MM.1S (cell line): ENCODE measurements around the gene GRP.

ENCODE experiments used
- DNase-seq: peaks from one replicate; pipeline ENCODE4 v3.0.0-alpha.2; 2015
- H2AFZ ChIP-seq: fragments of 300-600 bp; sonication (generic); 2 replicates; pipeline ENCODE4 v1.6.0; 2016; ENCODE audit warnings: antibody characterized with exemption, low read length
- H3F3A ChIP-seq: fragments of 300-600 bp; sonication (generic); 2 replicates; pipeline ENCODE4 v1.6.1; 2016; ENCODE audit warnings: mild to moderate bottlenecking, antibody characterized with exemption, low read length, moderate library complexity, mixed read lengths; ENCODE audit not compliant: insufficient read depth
- H3K27ac ChIP-seq: fragments of 300-600 bp; sonication (generic); 2 replicates; pipeline ENCODE4 v1.5.1; 2016; ENCODE audit warnings: mild to moderate bottlenecking, low read length
- H3K27me3 ChIP-seq: fragments of 300-600 bp; sonication (generic); replicated peaks from 2 replicates; pipeline ENCODE4 v1.6.0; 2016; ENCODE audit warnings: low read length; ENCODE audit not compliant: insufficient read depth
- H3K36me3 ChIP-seq: fragments of 300-600 bp; sonication (generic); replicated peaks from 2 replicates; pipeline ENCODE4 v1.6.1; 2016; ENCODE audit warnings: mild to moderate bottlenecking, low read length, mixed read lengths; ENCODE audit not compliant: insufficient read depth
- H3K4me1 ChIP-seq: fragments of 300-600 bp; sonication (generic); 2 replicates; pipeline ENCODE4 v1.6.1; 2016; ENCODE audit warnings: low read length, mixed read lengths
- H3K4me2 ChIP-seq: fragments of 300-600 bp; sonication (generic); 2 replicates; pipeline ENCODE4 v1.6.0; 2016; ENCODE audit warnings: low read depth, low read length
- H3K4me3 ChIP-seq: fragments of 300-600 bp; sonication (generic); 2 replicates; pipeline ENCODE4 v1.5.1; 2016; ENCODE audit warnings: low read length, mixed read lengths
- H3K79me2 ChIP-seq: fragments of 300-600 bp; sonication (generic); 2 replicates; pipeline ENCODE4 v1.6.1; 2016; ENCODE audit warnings: mixed run types, low read length, mixed read lengths
- H3K9ac ChIP-seq: fragments of 300-600 bp; sonication (generic); 2 replicates; pipeline ENCODE4 v1.6.1; 2016; ENCODE audit warnings: low read length, mixed read lengths
- H3K9me2 ChIP-seq: fragments of 300-600 bp; sonication (generic); replicated peaks from 2 replicates; pipeline ENCODE4 v1.6.1; 2016; ENCODE audit warnings: mild to moderate bottlenecking, low read length, mixed read lengths; ENCODE audit not compliant: insufficient read depth
- H3K9me3 ChIP-seq: fragments of 300-600 bp; sonication (generic); replicated peaks from 2 replicates; pipeline ENCODE4 v1.6.1; 2016; ENCODE audit warnings: mild to moderate bottlenecking, low read length, mixed read lengths; ENCODE audit not compliant: insufficient read depth
- H4K20me1 ChIP-seq: fragments of 300-600 bp; sonication (generic); 2 replicates; pipeline ENCODE4 v1.6.1; 2016; ENCODE audit warnings: mild to moderate bottlenecking, low read length, moderate library complexity, mixed read lengths; ENCODE audit not compliant: insufficient read depth
- EZH2 ChIP-seq: fragments of 300-600 bp; sonication (generic); optimal IDR thresholded peaks from 2 replicates; pipeline ENCODE3; 2017; ENCODE audit warnings: low read depth, mild to moderate bottlenecking, antibody characterized with exemption, low read length, mixed read lengths
- EZH2phosphoT487 ChIP-seq: fragments of 300-600 bp; sonication (generic); IDR thresholded peaks from 2 replicates; pipeline ENCODE4 v1.6.1; 2018; ENCODE audit warnings: antibody characterized with exemption, low read length
- TF ChIP-seq, protein P1 (sequence below): fragments of 300-600 bp; sonication (generic); IDR thresholded peaks from 2 replicates; pipeline ENCODE4 v1.5.1; 2016; ENCODE audit warnings: antibody characterized with exemption, low read length, mixed read lengths

GRP gene

DNA sequence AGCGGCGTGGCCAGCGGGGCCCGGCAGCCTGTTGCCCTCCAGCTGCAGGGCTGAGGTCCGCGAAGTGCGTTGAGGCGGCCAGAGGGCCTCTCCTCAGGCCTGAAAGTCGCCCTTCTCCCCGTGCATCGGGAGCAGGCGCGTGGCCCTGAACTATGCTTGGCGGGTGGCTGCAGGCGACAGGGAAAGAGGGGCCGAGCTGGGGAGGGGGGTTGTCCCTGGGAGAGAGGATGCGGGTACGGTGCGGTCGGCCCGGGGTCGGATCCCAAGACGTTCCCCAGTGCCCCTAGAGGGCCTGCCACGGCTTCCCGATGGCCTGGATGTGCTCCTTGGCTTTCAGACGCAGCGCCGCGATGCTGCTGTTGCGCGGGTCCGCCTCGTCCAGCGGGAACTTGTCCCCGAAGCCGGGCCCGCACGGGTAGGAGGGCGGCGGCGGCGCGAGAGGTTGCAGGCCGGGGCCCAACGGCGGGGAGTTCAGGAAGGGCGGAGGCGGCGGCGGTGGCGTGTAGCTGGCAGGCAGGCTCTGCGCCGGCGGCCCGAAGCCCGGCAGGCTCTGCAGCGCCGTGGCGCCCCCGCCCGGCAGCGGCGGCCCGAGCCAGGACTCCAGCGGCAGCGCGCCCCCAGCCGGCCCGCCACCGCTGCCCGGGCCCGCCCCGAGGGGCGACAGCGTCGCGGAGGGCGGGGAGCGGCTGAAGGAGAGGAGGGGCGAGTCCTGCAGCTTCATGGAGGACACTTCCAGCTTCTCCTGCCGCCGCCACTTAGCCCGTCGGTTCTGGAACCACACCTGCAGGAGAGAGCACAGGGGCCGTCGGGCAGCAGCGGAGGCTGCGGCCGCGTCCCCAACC, 49.0 kb downstream of the GRP start:
- no peak for TF ChIP-seq EZH2
- TF ChIP-seq EZH2phosphoT487: no peak
- TF ChIP-seq, protein P1, sequence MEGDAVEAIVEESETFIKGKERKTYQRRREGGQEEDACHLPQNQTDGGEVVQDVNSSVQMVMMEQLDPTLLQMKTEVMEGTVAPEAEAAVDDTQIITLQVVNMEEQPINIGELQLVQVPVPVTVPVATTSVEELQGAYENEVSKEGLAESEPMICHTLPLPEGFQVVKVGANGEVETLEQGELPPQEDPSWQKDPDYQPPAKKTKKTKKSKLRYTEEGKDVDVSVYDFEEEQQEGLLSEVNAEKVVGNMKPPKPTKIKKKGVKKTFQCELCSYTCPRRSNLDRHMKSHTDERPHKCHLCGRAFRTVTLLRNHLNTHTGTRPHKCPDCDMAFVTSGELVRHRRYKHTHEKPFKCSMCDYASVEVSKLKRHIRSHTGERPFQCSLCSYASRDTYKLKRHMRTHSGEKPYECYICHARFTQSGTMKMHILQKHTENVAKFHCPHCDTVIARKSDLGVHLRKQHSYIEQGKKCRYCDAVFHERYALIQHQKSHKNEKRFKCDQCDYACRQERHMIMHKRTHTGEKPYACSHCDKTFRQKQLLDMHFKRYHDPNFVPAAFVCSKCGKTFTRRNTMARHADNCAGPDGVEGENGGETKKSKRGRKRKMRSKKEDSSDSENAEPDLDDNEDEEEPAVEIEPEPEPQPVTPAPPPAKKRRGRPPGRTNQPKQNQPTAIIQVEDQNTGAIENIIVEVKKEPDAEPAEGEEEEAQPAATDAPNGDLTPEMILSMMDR: no peak
- peak overlapping the region; percentile 33; the same call in 1 of the 2 replicates for H3K9ac ChIP-seq
- H3F3A ChIP-seq: no peaks in the 10 kb centered on the region
- H3K4me3 ChIP-seq: peak overlapping the region; percentile 63
- peaks cover 52% of the 10 kb centered on the region for H3K27me3 ChIP-seq
- no peaks in the 10 kb centered on the region for H3K79me2 ChIP-seq
- peak overlapping the region; percentile 93 for H3K4me2 ChIP-seq
- no peaks in the 10 kb centered on the region for H3K36me3 ChIP-seq
- H3K27ac ChIP-seq: no peak overlapping the region
- no peaks in the 10 kb centered on the region for H4K20me1 ChIP-seq
- no peaks in the 10 kb centered on the region for H3K9me2 ChIP-seq
- peak overlapping the region; percentile 78 for H2AFZ ChIP-seq
- peak; percentile 64 for DNase-seq
- no peaks in the 10 kb centered on the region for H3K9me3 ChIP-seq
- H3K4me1 ChIP-seq: 0 out of 2 replicates have a peak, but pooled peaks cover 4% of the 10 kb centered on the region

DNA sequence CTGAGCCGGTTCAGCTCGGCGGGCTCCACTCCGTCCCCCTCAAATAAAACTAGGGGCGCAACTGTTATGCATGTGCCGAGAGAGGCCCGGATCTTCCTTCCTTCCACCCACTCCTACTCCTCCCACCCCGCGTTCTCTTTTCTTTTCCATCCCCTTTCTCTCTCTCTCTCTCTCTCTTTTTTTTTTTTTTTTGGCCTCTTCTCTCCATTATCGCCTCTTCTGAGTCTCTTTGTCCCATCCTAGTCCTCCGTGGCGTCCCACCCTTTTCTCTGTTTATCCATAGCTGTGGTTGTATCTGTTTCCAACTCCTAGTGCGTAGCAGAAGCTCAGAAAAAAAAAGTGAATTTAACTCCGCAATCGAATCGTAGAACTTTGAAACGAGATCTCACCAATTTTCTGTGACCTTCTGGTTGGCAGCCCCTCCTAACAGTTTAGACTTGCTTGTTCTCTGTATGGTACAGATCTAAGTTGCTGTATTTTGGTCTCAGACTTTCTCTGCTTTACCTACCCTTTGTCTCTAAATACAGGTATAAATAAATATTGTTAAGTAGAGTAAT, 49.7 kb downstream of the GRP start:
- Histone ChIP-seq H3K27me3 (peaks cover 52% of the 10 kb centered on the region), H3K27ac (no peak overlapping the region), H3K4me1 (0 out of 2 replicates have a peak, but pooled peaks cover 4% of the 10 kb centered on the region), H3K9ac (no peak overlapping the region), H3K9me2 (no peaks in the 10 kb centered on the region), H3K9me3 (no peaks in the 10 kb centered on the region), H3K79me2 (no peaks in the 10 kb centered on the region), H3F3A (no peaks in the 10 kb centered on the region), H2AFZ (peak overlapping the region; percentile 51; the same call in 1 of the 2 replicates), H4K20me1 (no peaks in the 10 kb centered on the region), H3K4me2 (peak overlapping the region; percentile 47; the same call in 1 of the 2 replicates), H3K4me3 (0 out of 2 replicates have a peak overlapping the region, but pooled peaks have one; percentile 36), H3K36me3 (no peaks in the 10 kb centered on the region)
- DNase-seq: no peak
- no peak for TF ChIP-seq EZH2
- TF ChIP-seq, protein P1: no peak
- TF ChIP-seq EZH2phosphoT487: no peak

DNA sequence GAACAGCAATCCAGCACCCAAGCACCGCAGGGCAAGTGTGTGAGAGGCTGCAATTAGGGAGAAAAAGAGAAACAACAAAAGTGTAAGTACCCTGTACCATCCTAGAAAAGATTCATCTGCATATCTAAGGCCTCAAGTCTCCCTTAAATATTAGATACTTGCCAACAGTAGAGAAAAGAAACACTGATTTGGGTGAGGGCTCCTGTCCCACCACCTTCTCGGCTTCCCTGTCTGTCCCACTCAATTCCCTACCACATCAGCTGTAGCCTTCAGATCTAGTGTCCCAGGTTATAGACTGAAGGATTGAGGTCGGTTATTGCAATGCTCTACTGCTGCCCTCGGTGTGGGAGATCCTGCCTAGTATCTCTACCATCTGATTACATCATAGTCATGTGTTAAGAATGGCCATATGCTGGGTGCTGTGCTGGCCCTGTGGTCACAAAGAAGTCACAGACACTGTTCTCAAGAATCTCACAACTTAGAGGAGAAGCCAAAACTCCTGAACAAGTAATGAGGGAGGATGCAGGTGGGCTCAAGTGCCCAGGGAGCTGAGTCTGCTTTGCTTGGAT, 50.8 kb downstream of the GRP start:
- peaks cover 50% of the 10 kb centered on the region for H3K27me3 ChIP-seq

More for the DNA sequence above, 50.8 kb downstream of the GRP start:
- Histone ChIP-seq H3K4me2 (no peak overlapping the region), H3F3A (no peaks in the 10 kb centered on the region), H3K9me3 (no peaks in the 10 kb centered on the region), H3K4me1 (0 out of 2 replicates have a peak, but pooled peaks cover 4% of the 10 kb centered on the region), H4K20me1 (no peaks in the 10 kb centered on the region), H3K36me3 (no peaks in the 10 kb centered on the region), H3K79me2 (no peaks in the 10 kb centered on the region), H3K9ac (no peak overlapping the region), H3K9me2 (no peaks in the 10 kb centered on the region), H2AFZ (no peak overlapping the region), H3K4me3 (no peak overlapping the region), H3K27ac (no peak overlapping the region)
- no peak for DNase-seq
- TF ChIP-seq EZH2 (no peak), EZH2phosphoT487 (no peak)
- TF ChIP-seq, protein P1: no peak
